Fibroblast of skin of right biceps (primary cell): ENCODE results near the gene ATG4B.
A peak's percentile ranks its signal among the peaks of the same experiment; 100 is the strongest.

Experiments
- DNase-seq: peaks from one replicate; pipeline ENCODE4 v3.0.0-alpha.2; 2013

The ATG4B gene

GRCh38 chr2:241613017-241613780 is 24.3 kb upstream of the ATG4B start:
- no peak for DNase-seq

- DNase-seq = no peak
These were observed 22.5 kb upstream of the ATG4B start for GRCh38 chr2:241615041-241615440.

GRCh38 chr2:241615522-241616052 is 21.9 kb upstream of the ATG4B start:
- no peak for DNase-seq

- DNase-seq = no peak
These were observed 21.0 kb upstream of the ATG4B start for GRCh38 chr2:241616168-241617125.

GRCh38 chr2:241617431-241618154 is 19.9 kb upstream of the ATG4B start:
- DNase-seq = no peak

GRCh38 chr2:241618296-241618805 is 19.1 kb upstream of the ATG4B start:
- DNase-seq = no peak

- DNase-seq = no peak
These were observed 18.7 kb upstream of the ATG4B start for GRCh38 chr2:241618829-241619228.

- no peak for DNase-seq
These were observed 17.7 kb upstream of the ATG4B start for GRCh38 chr2:241619597-241620418.

GRCh38 chr2:241620419-241620769 is 17.1 kb upstream of the ATG4B start:
- DNase-seq = peak; percentile 51

GRCh38 chr2:241627675-241628074 is 9.8 kb upstream of the ATG4B start:
- DNase-seq = no peak

- no peak for DNase-seq
These were observed 7.6 kb upstream of the ATG4B start for GRCh38 chr2:241629762-241630435.

GRCh38 chr2:241632478-241633325 is 4.8 kb upstream of the ATG4B start:
- DNase-seq = no peak

- DNase-seq = no peak
These were observed 3.9 kb upstream of the ATG4B start for GRCh38 chr2:241633561-241633960.

- DNase-seq = no peak
These were observed 1.7 kb upstream of the ATG4B start for GRCh38 chr2:241635756-241636155.

- peak; percentile 30 for DNase-seq
These were observed 1.1 kb upstream of the ATG4B start for GRCh38 chr2:241636182-241637017.

GRCh38 chr2:241637795-241638660 is 535 bp downstream of the ATG4B start:
- no peak for DNase-seq

- DNase-seq = no peak
These were observed 1.4 kb downstream of the ATG4B start for GRCh38 chr2:241638940-241639339.

- no peak for DNase-seq
These were observed 1.9 kb downstream of the ATG4B start for GRCh38 chr2:241639385-241639784.
